Liver (tissue), 9 donors: ENCODE results near the gene ANKRD44. TPM values are rescaled to one million over a fixed set of nuclear protein-coding genes. Genes with fewer than 3 reads are reported as not detected.

Experiments
- DNase-seq: peaks from one replicate; pipeline ENCODE4 v3.0.0-alpha.2; 2017; ENCODE audit warnings: low spot score
- H3K27ac ChIP-seq, 2 donors: one replicate each; pipeline ENCODE4 v1.7.0; 2013; ENCODE audit warnings: inconsistent platforms in 2 of 2, low read length in 2 of 2, control low read depth in 1 of 2, low read depth in 1 of 2, mild to moderate bottlenecking in 1 of 2
- H3K27me3 ChIP-seq, 4 donors: one replicate each; pipeline versions ENCODE4 v1.6.1 to v1.7.0; 2013; ENCODE audit warnings: low read length in 3 of 4, inconsistent platforms in 1 of 4, mild to moderate bottlenecking in 1 of 4, moderate library complexity in 1 of 4; ENCODE audit not compliant: control insufficient read depth in 4 of 4, insufficient read depth in 4 of 4
- H3K36me3 ChIP-seq, 4 donors: one replicate each; pipeline versions ENCODE4 v1.6.1 to v1.7.0; 2013; ENCODE audit warnings: low read length in 3 of 4, mild to moderate bottlenecking in 3 of 4, low read depth in 1 of 4, moderate library complexity in 1 of 4; ENCODE audit not compliant: control insufficient read depth in 4 of 4, insufficient read depth in 3 of 4
- H3K4me1 ChIP-seq, 4 donors: one replicate each; pipeline versions ENCODE4 v1.6.1 to v1.7.0; 2013; ENCODE audit warnings: low read length in 3 of 4, mild to moderate bottlenecking in 3 of 4, moderate library complexity in 1 of 4; ENCODE audit not compliant: control insufficient read depth in 4 of 4, insufficient read depth in 4 of 4
- H3K4me3 ChIP-seq, 3 donors: one replicate each; pipeline versions ENCODE4 v1.6.1 to v1.7.0; 2013; ENCODE audit warnings: low read length in 3 of 3, control low read depth in 1 of 3, low read depth in 1 of 3, mild to moderate bottlenecking in 1 of 3
- H3K9ac ChIP-seq, 2 donors: one replicate each; pipeline ENCODE4 v1.7.0; 2013; ENCODE audit warnings: low read length in 2 of 2, mild to moderate bottlenecking in 2 of 2, moderate library complexity in 2 of 2, control low read depth in 1 of 2, low read depth in 1 of 2
- H3K9me3 ChIP-seq, 4 donors: one replicate each; pipeline versions ENCODE4 v1.6.1 to v1.7.0; 2013; ENCODE audit warnings: low read length in 3 of 4; ENCODE audit not compliant: control insufficient read depth in 4 of 4
- EGR1 ChIP-seq, 2 donors: IDR thresholded peaks; 2 replicates each; pipeline ENCODE4 v1.6.1; 2016 to 2018; ENCODE audit warnings: antibody characterized with exemption in 2 of 2, low read depth in 2 of 2
- FOXA1 ChIP-seq: IDR thresholded peaks from 2 replicates; pipeline ENCODE4 v1.6.1; 2016; ENCODE audit warnings: antibody characterized with exemption
- GABPA ChIP-seq, 2 donors: IDR thresholded peaks in 1 of 2; conservative IDR thresholded peaks in 1 of 2; 2 replicates each; pipeline ENCODE4 v1.6.1; 2016; ENCODE audit warnings: antibody characterized with exemption in 2 of 2, mild to moderate bottlenecking in 1 of 2, moderate library complexity in 1 of 2
- HNF4A ChIP-seq, 2 donors: conservative IDR thresholded peaks; 2 replicates each; pipeline ENCODE4 v1.6.1; 2016; ENCODE audit warnings: antibody characterized with exemption in 2 of 2, mild to moderate bottlenecking in 2 of 2
- HNF4G ChIP-seq: IDR thresholded peaks from 2 replicates; pipeline ENCODE4 v1.6.1; 2016; ENCODE audit warnings: antibody characterized with exemption
- JUND ChIP-seq, 2 donors: IDR thresholded peaks; 2 replicates each; pipeline ENCODE4 v1.6.1; 2016; ENCODE audit warnings: antibody characterized with exemption in 2 of 2
- NR2F2 ChIP-seq: IDR thresholded peaks from 2 replicates; pipeline ENCODE4 v1.6.1; 2016; ENCODE audit warnings: antibody characterized with exemption
- RAD21 ChIP-seq, 2 donors: IDR thresholded peaks; 2 replicates each; pipeline ENCODE4 v1.6.1; 2016; ENCODE audit warnings: antibody characterized with exemption in 2 of 2, mild to moderate bottlenecking in 2 of 2
- RXRA ChIP-seq, 2 donors: IDR thresholded peaks; 2 replicates each; pipeline ENCODE4 v1.6.1; 2017 to 2018; ENCODE audit warnings: antibody characterized with exemption in 2 of 2, mild to moderate bottlenecking in 1 of 2
- SP1 ChIP-seq: IDR thresholded peaks from 2 replicates; pipeline ENCODE4 v1.6.1; 2018; ENCODE audit warnings: antibody characterized with exemption, mild to moderate bottlenecking
- TAF1 ChIP-seq: conservative IDR thresholded peaks from 2 replicates; pipeline ENCODE4 v1.6.1; 2016; ENCODE audit warnings: antibody characterized with exemption, mild to moderate bottlenecking
- YY1 ChIP-seq: IDR thresholded peaks from 2 replicates; pipeline ENCODE4 v1.6.1; 2016; ENCODE audit warnings: antibody characterized with exemption, mild to moderate bottlenecking
- WGBS: extraction: QIAGEN DNeasy Blood & Tissue Kit; methylation state at CpG from one replicate; pipeline ENCODE4 v1.1.7; 2013; 5-methylcytosine and 5-hydroxymethylcytosine counted together
- polyA plus RNA-seq, 2 donors: library from polyadenylated mRNA; stranded (reverse) in 1 of 2; unstranded in 1 of 2; fragments of 200-250 nt in 1 of 2; fragments of >200 nt in 1 of 2; fragmentation: Nextera tagmentation in 1 of 2; extraction: Ambion mirVana in 1 of 2; gene quantifications; one replicate each; pipeline versions ENCODE4 v1.2.1 to v1.2.3, GENCODE V29; 2013 to 2015
- total RNA-seq, 2 donors: library from RNA; depleted of rRNA; stranded (reverse); fragments of >200 nt; gene quantifications; one replicate each; pipeline ENCODE4 v1.2.3, GENCODE V29; 2014
- TF ChIP-seq, protein P1 (sequence below): IDR thresholded peaks from 2 replicates; pipeline ENCODE4 v1.6.1; 2016; ENCODE audit warnings: antibody characterized with exemption
- TF ChIP-seq, protein P2 (sequence below): IDR thresholded peaks from 2 replicates; pipeline ENCODE4 v1.6.1; 2016; ENCODE audit warnings: antibody characterized with exemption
- TF ChIP-seq, protein P3 (sequence below): IDR thresholded peaks from 2 replicates; pipeline ENCODE4 v1.6.1; 2016; ENCODE audit warnings: antibody characterized with exemption, mild to moderate bottlenecking
- TF ChIP-seq, protein P4 (sequence below): IDR thresholded peaks from 2 replicates; pipeline ENCODE4 v1.6.1; 2016; ENCODE audit warnings: antibody characterized with exemption
- TF ChIP-seq, protein P5 (sequence below): fragments of 150-350 bp; IDR thresholded peaks from 2 replicates; pipeline ENCODE4 v1.5.1; 2017; ENCODE audit warnings: improper control_type of control experiment, low read depth, low read length; ENCODE audit not compliant: missing input control
- donor health status: healthy.
- donor health status: healthy.
- donor health status: healthy.
- donor health status: healthy.
- donor health status: healthy.

ANKRD44 gene
- total and polyA plus RNA-seq, 4 donors, result 3.8 to 18.2 (median 6.8) TPM

DNA sequence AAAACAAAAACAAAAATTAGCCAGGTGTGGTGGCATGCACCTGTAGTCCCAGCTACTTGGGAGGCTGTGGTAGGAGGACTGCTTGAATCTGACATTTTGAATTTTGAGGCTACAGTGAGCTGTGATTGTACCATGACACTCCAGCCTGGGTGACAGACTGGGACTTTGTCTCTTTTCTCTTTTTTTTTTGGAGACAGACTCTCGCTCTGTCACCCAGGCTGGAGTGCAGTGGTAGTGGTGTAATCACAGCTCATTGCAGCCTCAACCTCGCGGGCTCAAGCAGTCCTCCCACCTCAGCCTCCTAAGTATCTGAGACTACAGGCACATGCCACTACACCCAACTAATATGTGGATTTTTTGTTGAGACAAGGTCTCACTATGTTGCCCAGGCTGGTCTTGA is 35.6 kb downstream of the ANKRD44 start:
- TF ChIP-seq, protein P1, sequence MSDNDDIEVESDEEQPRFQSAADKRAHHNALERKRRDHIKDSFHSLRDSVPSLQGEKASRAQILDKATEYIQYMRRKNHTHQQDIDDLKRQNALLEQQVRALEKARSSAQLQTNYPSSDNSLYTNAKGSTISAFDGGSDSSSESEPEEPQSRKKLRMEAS, result no peak
- TF ChIP-seq RAD21 (IDR thresholded peaks at IDR 0.05) (no peak), FOXA1 (no peak), NR2F2 (no peak), GABPA (IDR thresholded peaks at IDR 0.05 in 1 of 2, conservative IDR thresholded peaks at IDR 0.05 in 1 of 2) (no peak)
- TF ChIP-seq, protein P2, sequence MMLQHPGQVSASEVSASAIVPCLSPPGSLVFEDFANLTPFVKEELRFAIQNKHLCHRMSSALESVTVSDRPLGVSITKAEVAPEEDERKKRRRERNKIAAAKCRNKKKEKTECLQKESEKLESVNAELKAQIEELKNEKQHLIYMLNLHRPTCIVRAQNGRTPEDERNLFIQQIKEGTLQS, result no peak
- TF ChIP-seq, protein P3, sequence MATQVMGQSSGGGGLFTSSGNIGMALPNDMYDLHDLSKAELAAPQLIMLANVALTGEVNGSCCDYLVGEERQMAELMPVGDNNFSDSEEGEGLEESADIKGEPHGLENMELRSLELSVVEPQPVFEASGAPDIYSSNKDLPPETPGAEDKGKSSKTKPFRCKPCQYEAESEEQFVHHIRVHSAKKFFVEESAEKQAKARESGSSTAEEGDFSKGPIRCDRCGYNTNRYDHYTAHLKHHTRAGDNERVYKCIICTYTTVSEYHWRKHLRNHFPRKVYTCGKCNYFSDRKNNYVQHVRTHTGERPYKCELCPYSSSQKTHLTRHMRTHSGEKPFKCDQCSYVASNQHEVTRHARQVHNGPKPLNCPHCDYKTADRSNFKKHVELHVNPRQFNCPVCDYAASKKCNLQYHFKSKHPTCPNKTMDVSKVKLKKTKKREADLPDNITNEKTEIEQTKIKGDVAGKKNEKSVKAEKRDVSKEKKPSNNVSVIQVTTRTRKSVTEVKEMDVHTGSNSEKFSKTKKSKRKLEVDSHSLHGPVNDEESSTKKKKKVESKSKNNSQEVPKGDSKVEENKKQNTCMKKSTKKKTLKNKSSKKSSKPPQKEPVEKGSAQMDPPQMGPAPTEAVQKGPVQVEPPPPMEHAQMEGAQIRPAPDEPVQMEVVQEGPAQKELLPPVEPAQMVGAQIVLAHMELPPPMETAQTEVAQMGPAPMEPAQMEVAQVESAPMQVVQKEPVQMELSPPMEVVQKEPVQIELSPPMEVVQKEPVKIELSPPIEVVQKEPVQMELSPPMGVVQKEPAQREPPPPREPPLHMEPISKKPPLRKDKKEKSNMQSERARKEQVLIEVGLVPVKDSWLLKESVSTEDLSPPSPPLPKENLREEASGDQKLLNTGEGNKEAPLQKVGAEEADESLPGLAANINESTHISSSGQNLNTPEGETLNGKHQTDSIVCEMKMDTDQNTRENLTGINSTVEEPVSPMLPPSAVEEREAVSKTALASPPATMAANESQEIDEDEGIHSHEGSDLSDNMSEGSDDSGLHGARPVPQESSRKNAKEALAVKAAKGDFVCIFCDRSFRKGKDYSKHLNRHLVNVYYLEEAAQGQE, result no peak
- Histone ChIP-seq H3K9ac (no peak overlapping the region), H3K4me3 (no peak overlapping the region), H3K36me3 (no peaks in the 10 kb centered on the region), H3K9me3 (no peaks in the 10 kb centered on the region), H3K27ac (no peak overlapping the region), H3K27me3 (no peaks in the 10 kb centered on the region), H3K4me1 (no peaks in the 10 kb centered on the region)
- DNase-seq, result no peak
- WGBS, result 99% methylated on average over 3 of the region's 3 CpGs

DNA sequence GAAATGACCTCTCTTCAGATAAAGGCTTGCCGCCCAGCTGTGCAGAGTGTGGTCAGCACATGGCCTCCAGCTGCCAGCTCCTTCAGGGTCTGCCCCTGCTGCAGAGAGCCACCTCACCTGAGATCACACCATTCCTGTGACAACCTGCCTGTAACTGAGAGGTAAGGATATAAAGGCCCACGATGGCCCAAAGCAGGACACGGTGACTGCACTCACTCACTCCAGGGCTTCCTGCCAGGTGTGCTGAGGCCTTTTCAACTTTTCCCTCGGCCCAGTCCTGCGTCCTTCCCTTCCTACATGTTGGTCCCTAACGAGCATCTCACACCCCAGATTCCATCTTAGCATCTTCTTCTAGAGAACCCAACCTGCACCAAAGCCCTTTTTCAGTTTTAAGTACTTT is 36.2 kb downstream of the ANKRD44 start:
- H3K27me3 ChIP-seq, result no peaks in the 10 kb centered on the region
- DNase-seq, result no peak
- H3K4me3 ChIP-seq, result no peak overlapping the region
- H3K4me1 ChIP-seq, result no peaks in the 10 kb centered on the region
- no peak overlapping the region for H3K9ac ChIP-seq
- no peaks in the 10 kb centered on the region for H3K36me3 ChIP-seq
- H3K27ac ChIP-seq, result no peak overlapping the region
- WGBS, result 87% methylated on average over 6 of the region's 6 CpGs
- H3K9me3 ChIP-seq, result no peaks in the 10 kb centered on the region
- TF ChIP-seq HNF4G (no peak), TAF1 (no peak), JUND (IDR thresholded peaks at IDR 0.05) (no peak), EGR1 (IDR thresholded peaks at IDR 0.05; ENCODE audit: low read depth in 2 of 2) (no peak), HNF4A (conservative IDR thresholded peaks at IDR 0.05) (no peak), RAD21 (IDR thresholded peaks at IDR 0.05) (no peak), YY1 (no peak), SP1 (no peak), RXRA (IDR thresholded peaks at IDR 0.05) (no peak), GABPA (IDR thresholded peaks at IDR 0.05 in 1 of 2, conservative IDR thresholded peaks at IDR 0.05 in 1 of 2) (no peak)
- TF ChIP-seq, protein P4, sequence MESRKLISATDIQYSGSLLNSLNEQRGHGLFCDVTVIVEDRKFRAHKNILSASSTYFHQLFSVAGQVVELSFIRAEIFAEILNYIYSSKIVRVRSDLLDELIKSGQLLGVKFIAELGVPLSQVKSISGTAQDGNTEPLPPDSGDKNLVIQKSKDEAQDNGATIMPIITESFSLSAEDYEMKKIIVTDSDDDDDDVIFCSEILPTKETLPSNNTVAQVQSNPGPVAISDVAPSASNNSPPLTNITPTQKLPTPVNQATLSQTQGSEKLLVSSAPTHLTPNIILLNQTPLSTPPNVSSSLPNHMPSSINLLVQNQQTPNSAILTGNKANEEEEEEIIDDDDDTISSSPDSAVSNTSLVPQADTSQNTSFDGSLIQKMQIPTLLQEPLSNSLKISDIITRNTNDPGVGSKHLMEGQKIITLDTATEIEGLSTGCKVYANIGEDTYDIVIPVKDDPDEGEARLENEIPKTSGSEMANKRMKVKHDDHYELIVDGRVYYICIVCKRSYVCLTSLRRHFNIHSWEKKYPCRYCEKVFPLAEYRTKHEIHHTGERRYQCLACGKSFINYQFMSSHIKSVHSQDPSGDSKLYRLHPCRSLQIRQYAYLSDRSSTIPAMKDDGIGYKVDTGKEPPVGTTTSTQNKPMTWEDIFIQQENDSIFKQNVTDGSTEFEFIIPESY, result no peak
- TF ChIP-seq, protein P1, result no peak
- TF ChIP-seq, protein P5, sequence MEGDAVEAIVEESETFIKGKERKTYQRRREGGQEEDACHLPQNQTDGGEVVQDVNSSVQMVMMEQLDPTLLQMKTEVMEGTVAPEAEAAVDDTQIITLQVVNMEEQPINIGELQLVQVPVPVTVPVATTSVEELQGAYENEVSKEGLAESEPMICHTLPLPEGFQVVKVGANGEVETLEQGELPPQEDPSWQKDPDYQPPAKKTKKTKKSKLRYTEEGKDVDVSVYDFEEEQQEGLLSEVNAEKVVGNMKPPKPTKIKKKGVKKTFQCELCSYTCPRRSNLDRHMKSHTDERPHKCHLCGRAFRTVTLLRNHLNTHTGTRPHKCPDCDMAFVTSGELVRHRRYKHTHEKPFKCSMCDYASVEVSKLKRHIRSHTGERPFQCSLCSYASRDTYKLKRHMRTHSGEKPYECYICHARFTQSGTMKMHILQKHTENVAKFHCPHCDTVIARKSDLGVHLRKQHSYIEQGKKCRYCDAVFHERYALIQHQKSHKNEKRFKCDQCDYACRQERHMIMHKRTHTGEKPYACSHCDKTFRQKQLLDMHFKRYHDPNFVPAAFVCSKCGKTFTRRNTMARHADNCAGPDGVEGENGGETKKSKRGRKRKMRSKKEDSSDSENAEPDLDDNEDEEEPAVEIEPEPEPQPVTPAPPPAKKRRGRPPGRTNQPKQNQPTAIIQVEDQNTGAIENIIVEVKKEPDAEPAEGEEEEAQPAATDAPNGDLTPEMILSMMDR, result no peak
- TF ChIP-seq, protein P2, result no peak
